OCI-LY1 (cell line): Measurements from ENCODE around the gene SORBS1.

Experiments
- H2AFZ ChIP-seq: fragments of 200-600 bp; sonication (generic), shearing (Covaris generic); 2 replicates; pipeline ENCODE4 v1.6.0; 2014; ENCODE audit warnings: antibody characterized with exemption, mild to moderate bottlenecking, low read length
- H3F3A ChIP-seq: fragments of 200-600 bp; sonication (generic), shearing (Covaris generic); 2 replicates; pipeline ENCODE4 v1.6.0; 2014; ENCODE audit warnings: mild to moderate bottlenecking, antibody characterized with exemption, low read length, moderate library complexity; ENCODE audit not compliant: insufficient read depth
- H3K27ac ChIP-seq: fragments of 200-600 bp; sonication (generic); 2 replicates; pipeline ENCODE4 v1.5.1; 2014; ENCODE audit warnings: low read length, mixed run types, mild to moderate bottlenecking, low read depth; ENCODE audit not compliant: poor library complexity, severe bottlenecking
- H3K27me3 ChIP-seq: fragments of 200-600 bp; sonication (generic); 2 replicates; pipeline ENCODE4 v1.6.0; 2014; ENCODE audit warnings: antibody characterized with exemption, mild to moderate bottlenecking, low read length, moderate library complexity; ENCODE audit not compliant: insufficient read depth
- H3K36me3 ChIP-seq: fragments of 200-600 bp; sonication (generic); 2 replicates; pipeline ENCODE4 v1.6.1; 2014; ENCODE audit warnings: mild to moderate bottlenecking, antibody characterized with exemption, low read length, moderate library complexity, mixed read lengths; ENCODE audit not compliant: insufficient read depth
- H3K4me1 ChIP-seq: fragments of 200-600 bp; sonication (generic); 2 replicates; pipeline ENCODE4 v1.5.1; 2014; ENCODE audit warnings: mild to moderate bottlenecking, low read length, moderate library complexity; ENCODE audit not compliant: insufficient read depth, severe bottlenecking
- H3K4me2 ChIP-seq: fragments of 200-600 bp; sonication (generic), shearing (Covaris generic); 2 replicates; pipeline ENCODE4 v1.6.1; 2014; ENCODE audit warnings: low read length
- H3K4me3 ChIP-seq: fragments of 200-600 bp; sonication (generic); 2 replicates; pipeline ENCODE4 v1.5.1; 2014; ENCODE audit warnings: low read length, low read depth, mild to moderate bottlenecking, mixed read lengths; ENCODE audit not compliant: poor library complexity, severe bottlenecking
- H3K79me2 ChIP-seq: fragments of 200-600 bp; shearing (Covaris generic); 2 replicates; pipeline ENCODE4 v1.6.1; 2016; ENCODE audit warnings: mixed run types, low read length, mixed read lengths; ENCODE audit not compliant: insufficient read depth
- H3K9ac ChIP-seq: fragments of 200-600 bp; sonication (generic), shearing (Covaris generic); 2 replicates; pipeline ENCODE4 v1.6.1; 2014; ENCODE audit warnings: mild to moderate bottlenecking, low read length, mixed read lengths
- H3K9me2 ChIP-seq: fragments of 200-600 bp; sonication (generic), shearing (Covaris generic); 2 replicates; pipeline ENCODE4 v1.6.1; 2014; ENCODE audit warnings: low read depth, mild to moderate bottlenecking, low read length, mixed read lengths
- H3K9me3 ChIP-seq: fragments of 200-600 bp; shearing (Covaris generic); 2 replicates; pipeline ENCODE4 v1.6.1; 2014; ENCODE audit warnings: low read length, mixed read lengths
- H4K20me1 ChIP-seq: fragments of 200-600 bp; sonication (generic), shearing (Covaris generic); 2 replicates; pipeline ENCODE4 v1.6.0; 2016; ENCODE audit warnings: mild to moderate bottlenecking, low read length; ENCODE audit not compliant: insufficient read depth
- EZH2 ChIP-seq: fragments of 200-600 bp; sonication (generic), shearing (Covaris generic); IDR thresholded peaks from 2 replicates; pipeline ENCODE4 v1.8.0; 2017; ENCODE audit warnings: borderline replicate concordance, mixed run types, mild to moderate bottlenecking, antibody characterized with exemption, low read length, moderate library complexity, mixed read lengths
- TF ChIP-seq, protein P1 (sequence below): fragments of 200-600 bp; sonication (generic), shearing (Covaris generic); IDR thresholded peaks from 2 replicates; pipeline ENCODE4 v1.5.1; 2017; ENCODE audit warnings: mild to moderate bottlenecking, antibody characterized with exemption, low read length, moderate library complexity, mixed read lengths

The SORBS1 gene

DNA sequence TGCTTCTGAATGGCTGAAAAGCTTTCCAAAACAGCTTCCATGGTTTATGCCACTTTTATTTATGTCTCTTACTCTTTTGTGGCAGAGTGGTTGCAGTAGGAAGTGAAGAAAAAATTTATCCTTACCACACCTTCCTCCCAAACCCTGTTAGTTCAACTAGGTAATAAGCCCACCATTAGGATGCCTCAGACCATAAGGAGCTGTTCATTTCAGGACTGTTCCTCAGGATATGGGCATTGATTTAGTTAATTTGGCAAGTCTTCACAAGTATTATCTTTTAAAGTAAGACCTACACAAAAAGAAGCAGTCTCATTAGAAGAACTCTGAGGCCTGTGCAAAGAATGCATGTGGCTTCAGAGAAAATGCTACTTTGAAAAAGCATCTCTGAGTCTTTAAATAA is 187.5 kb downstream of the SORBS1 start:
- no peaks in the 10 kb centered on the region for H3F3A ChIP-seq
- no peaks in the 10 kb centered on the region for H3K4me1 ChIP-seq
- H3K9me2 ChIP-seq: no peaks in the 10 kb centered on the region
- no peak overlapping the region for H2AFZ ChIP-seq
- no peaks in the 10 kb centered on the region for H3K9me3 ChIP-seq
- H3K27me3 ChIP-seq: no peaks in the 10 kb centered on the region
- TF ChIP-seq, protein P1, sequence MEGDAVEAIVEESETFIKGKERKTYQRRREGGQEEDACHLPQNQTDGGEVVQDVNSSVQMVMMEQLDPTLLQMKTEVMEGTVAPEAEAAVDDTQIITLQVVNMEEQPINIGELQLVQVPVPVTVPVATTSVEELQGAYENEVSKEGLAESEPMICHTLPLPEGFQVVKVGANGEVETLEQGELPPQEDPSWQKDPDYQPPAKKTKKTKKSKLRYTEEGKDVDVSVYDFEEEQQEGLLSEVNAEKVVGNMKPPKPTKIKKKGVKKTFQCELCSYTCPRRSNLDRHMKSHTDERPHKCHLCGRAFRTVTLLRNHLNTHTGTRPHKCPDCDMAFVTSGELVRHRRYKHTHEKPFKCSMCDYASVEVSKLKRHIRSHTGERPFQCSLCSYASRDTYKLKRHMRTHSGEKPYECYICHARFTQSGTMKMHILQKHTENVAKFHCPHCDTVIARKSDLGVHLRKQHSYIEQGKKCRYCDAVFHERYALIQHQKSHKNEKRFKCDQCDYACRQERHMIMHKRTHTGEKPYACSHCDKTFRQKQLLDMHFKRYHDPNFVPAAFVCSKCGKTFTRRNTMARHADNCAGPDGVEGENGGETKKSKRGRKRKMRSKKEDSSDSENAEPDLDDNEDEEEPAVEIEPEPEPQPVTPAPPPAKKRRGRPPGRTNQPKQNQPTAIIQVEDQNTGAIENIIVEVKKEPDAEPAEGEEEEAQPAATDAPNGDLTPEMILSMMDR: no peak
- TF ChIP-seq EZH2: no peak
- H3K4me2 ChIP-seq: no peak overlapping the region
- H4K20me1 ChIP-seq: no peaks in the 10 kb centered on the region
- no peak overlapping the region for H3K9ac ChIP-seq
- H3K79me2 ChIP-seq: no peaks in the 10 kb centered on the region
- no peak overlapping the region for H3K27ac ChIP-seq
- no peak overlapping the region for H3K4me3 ChIP-seq
- H3K36me3 ChIP-seq: no peaks in the 10 kb centered on the region

DNA sequence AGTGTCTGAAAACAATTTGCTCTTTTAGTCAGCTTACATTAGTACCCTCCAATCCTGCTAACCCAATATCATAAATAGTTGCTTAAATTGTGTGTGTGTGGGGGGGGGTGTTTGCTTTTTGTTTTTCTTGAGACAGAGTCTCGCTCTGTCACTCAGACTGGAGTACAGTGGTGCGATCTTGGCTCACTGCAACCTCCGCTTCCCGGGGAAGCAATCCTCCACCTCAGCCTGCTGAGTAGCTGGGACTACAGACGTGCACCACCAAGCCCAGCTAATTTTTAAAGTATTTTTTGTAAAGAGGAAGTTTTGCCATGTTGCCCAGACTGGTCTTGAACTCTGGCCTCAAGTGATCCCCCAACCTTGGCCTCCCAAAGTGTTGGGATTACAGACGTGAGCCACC is 196.8 kb downstream of the SORBS1 start:
- Histone ChIP-seq H4K20me1 (no peaks in the 10 kb centered on the region), H3K9ac (no peak overlapping the region), H3K4me3 (no peak overlapping the region), H3K4me2 (no peak overlapping the region), H3F3A (no peaks in the 10 kb centered on the region), H3K27me3 (no peaks in the 10 kb centered on the region), H3K36me3 (no peaks in the 10 kb centered on the region), H3K4me1 (peaks cover 6% of the 10 kb centered on the region), H3K79me2 (no peaks in the 10 kb centered on the region), H3K9me2 (no peaks in the 10 kb centered on the region), H3K27ac (no peak overlapping the region), H2AFZ (no peak overlapping the region), H3K9me3 (no peaks in the 10 kb centered on the region)
- TF ChIP-seq, protein P1: no peak
- no peak for TF ChIP-seq EZH2

DNA sequence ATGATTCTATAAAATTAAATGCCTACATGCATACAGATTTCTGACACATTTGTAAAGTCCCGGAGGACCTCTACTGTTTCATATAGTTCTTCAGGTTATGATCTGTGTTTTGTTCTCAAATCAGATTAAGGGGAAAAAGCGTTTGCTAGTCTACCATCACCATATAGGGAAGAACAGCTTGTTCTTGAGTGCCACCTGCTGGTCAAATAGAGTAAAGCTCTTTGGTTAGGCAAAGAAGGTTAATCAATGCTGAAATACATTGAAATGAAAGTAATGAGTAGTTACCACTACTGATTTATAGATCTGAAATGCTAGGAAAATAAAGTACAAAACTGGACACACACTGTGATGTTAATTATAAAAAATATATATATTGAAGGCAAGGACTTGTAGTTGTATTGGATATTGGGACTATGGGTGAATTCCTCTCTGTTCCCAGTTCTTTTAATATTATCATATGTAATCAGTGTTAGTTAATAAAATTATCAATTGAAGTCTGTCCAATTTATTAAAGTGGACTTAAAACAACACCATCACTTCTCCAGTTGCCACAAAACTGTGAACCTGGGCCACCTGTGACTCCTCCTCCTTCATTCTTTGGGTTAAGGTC is 197.8 kb downstream of the SORBS1 start:
- H3F3A ChIP-seq: no peaks in the 10 kb centered on the region

More for the DNA sequence above, 197.8 kb downstream of the SORBS1 start:
- H4K20me1 ChIP-seq: no peaks in the 10 kb centered on the region
- no peak overlapping the region for H3K4me2 ChIP-seq
- no peaks in the 10 kb centered on the region for H3K27me3 ChIP-seq
- H3K36me3 ChIP-seq: no peaks in the 10 kb centered on the region
- no peak overlapping the region for H3K27ac ChIP-seq
- H3K9me3 ChIP-seq: no peaks in the 10 kb centered on the region
- H3K79me2 ChIP-seq: no peaks in the 10 kb centered on the region
- no peak overlapping the region for H3K4me3 ChIP-seq
- H3K4me1 ChIP-seq: peaks cover 6% of the 10 kb centered on the region
- H3K9me2 ChIP-seq: no peaks in the 10 kb centered on the region
- no peak overlapping the region for H2AFZ ChIP-seq
- no peak overlapping the region for H3K9ac ChIP-seq
- TF ChIP-seq, protein P1: peak; percentile 62
- no peak for TF ChIP-seq EZH2
